Adrenal gland (tissue), 5 donors: ENCODE data around the gene NIFK.

ENCODE experiments used
- CTCF ChIP-seq, 6 experiments: fragments of 450-650 bp in 4 of 6; fragments of 200-600 bp in 2 of 6; sonication (generic) in 1 of 6; IDR thresholded peaks; 1 replicate in 5 of 6; 2 replicates in 1 of 6; pipeline versions ENCODE4 v1.5.1 to v1.8.0; 2016 to 2021; ENCODE audit warnings: antibody characterized with exemption in 6 of 6, mild to moderate bottlenecking in 2 of 6, moderate library complexity in 1 of 6
- POLR2A ChIP-seq, 2 donors: fragments of 450-650 bp; IDR thresholded peaks; one replicate each; pipeline ENCODE4 v1.6.1; 2017; ENCODE audit warnings: antibody characterized with exemption in 2 of 2, mild to moderate bottlenecking in 2 of 2, moderate library complexity in 1 of 2
- donor health status: DM: no; HTN: no; CAD: no.

GRCh38 chr2:121694398-121695170 lies 42.1 kb downstream of the NIFK start:
- TF ChIP-seq CTCF (IDR thresholded peaks at IDR 0.05) (no peak), POLR2A (IDR thresholded peaks at IDR 0.05) (no peak)
